ENCODE data around the gene ZNF221.

- TF ChIP-seq EZH2phosphoT487 (IDR thresholded peaks at IDR 0.05; ENCODE audit: low read length) = no peak
- no peak for TF ChIP-seq CTCF (IDR thresholded peaks at IDR 0.05; ENCODE audit: low read length)
Measured at GRCh38 chr19:44005973-44006372, 54.9 kb downstream of the ZNF221 start.
